Skeletal muscle tissue (tissue), 4 donors: ENCODE data around the gene SLAMF7. TPM values are rescaled to one million over a fixed set of nuclear protein-coding genes. Genes with fewer than 3 reads are reported as not detected.

ENCODE experiments used
- H3K27ac ChIP-seq: one replicate; pipeline ENCODE4 v1.7.0; 2013; ENCODE audit warnings: mild to moderate bottlenecking, low read depth, low read length, inconsistent platforms
- H3K27me3 ChIP-seq, 3 donors: one replicate each; pipeline ENCODE4 v1.7.0; 2013; ENCODE audit warnings: low read length in 3 of 3; ENCODE audit not compliant: control insufficient read depth in 3 of 3, insufficient read depth in 3 of 3
- H3K36me3 ChIP-seq, 3 donors: one replicate each; pipeline ENCODE4 v1.7.0; 2013; ENCODE audit warnings: low read length in 3 of 3; ENCODE audit not compliant: control insufficient read depth in 3 of 3, insufficient read depth in 3 of 3
- H3K4me1 ChIP-seq, 3 donors: one replicate each; pipeline ENCODE4 v1.7.0; 2013; ENCODE audit warnings: low read length in 3 of 3, mild to moderate bottlenecking in 3 of 3; ENCODE audit not compliant: control insufficient read depth in 3 of 3, insufficient read depth in 3 of 3
- H3K4me3 ChIP-seq, 3 donors: one replicate each; pipeline ENCODE4 v1.7.0; 2013; ENCODE audit warnings: low read length in 3 of 3
- H3K9ac ChIP-seq, 3 donors: one replicate each; pipeline ENCODE4 v1.7.0; 2013; ENCODE audit warnings: low read length in 3 of 3, mild to moderate bottlenecking in 3 of 3, moderate library complexity in 2 of 3, low read depth in 1 of 3
- H3K9me3 ChIP-seq, 3 donors: one replicate each; pipeline ENCODE4 v1.7.0; 2013; ENCODE audit warnings: low read length in 3 of 3; ENCODE audit not compliant: control insufficient read depth in 3 of 3
- total RNA-seq: library from RNA; depleted of rRNA; stranded (reverse); fragments of >200 nt; gene quantifications from one replicate; pipeline ENCODE4 v1.2.3, GENCODE V29; 2014
- donor health status: Osteomylitis.

SLAMF7 gene
- total RNA-seq, 1 donor from 2014 or later, result 0.52 TPM

- Histone ChIP-seq H3K4me3 (no peak overlapping the region), H3K27ac (no peak overlapping the region), H3K36me3 (no peaks in the 10 kb centered on the region), H3K9me3 (no peaks in the 10 kb centered on the region), H3K4me1 (no peaks in the 10 kb centered on the region), H3K27me3 (no peaks in the 10 kb centered on the region), H3K9ac (no peak overlapping the region)
These were observed 60.6 kb downstream of the SLAMF7 start for GRCh38 chr1:160799641-160800040.

- no peaks in the 10 kb centered on the region for H3K27me3 ChIP-seq
- no peaks in the 10 kb centered on the region for H3K4me1 ChIP-seq
- H3K27ac ChIP-seq, result no peak overlapping the region
- no peaks in the 10 kb centered on the region for H3K36me3 ChIP-seq
- H3K9me3 ChIP-seq, result no peaks in the 10 kb centered on the region
- H3K4me3 ChIP-seq, result no peak overlapping the region
- no peak overlapping the region for H3K9ac ChIP-seq
These were observed 61.1 kb downstream of the SLAMF7 start for GRCh38 chr1:160800142-160800541.

GRCh38 chr1:160800645-160801408 is 61.8 kb downstream of the SLAMF7 start:
- no peaks in the 10 kb centered on the region for H3K9me3 ChIP-seq
- H3K4me3 ChIP-seq, result no peak overlapping the region
- no peak overlapping the region for H3K9ac ChIP-seq
- H3K36me3 ChIP-seq, result no peaks in the 10 kb centered on the region
- H3K27ac ChIP-seq, result no peak overlapping the region
- no peaks in the 10 kb centered on the region for H3K27me3 ChIP-seq
- H3K4me1 ChIP-seq, result no peaks in the 10 kb centered on the region

GRCh38 chr1:160801836-160802580 is 63.0 kb downstream of the SLAMF7 start:
- H3K4me1 ChIP-seq, result no peaks in the 10 kb centered on the region
- no peak overlapping the region for H3K27ac ChIP-seq
- H3K4me3 ChIP-seq, result no peak overlapping the region
- H3K9ac ChIP-seq, result no peak overlapping the region
- no peaks in the 10 kb centered on the region for H3K36me3 ChIP-seq
- H3K27me3 ChIP-seq, result no peaks in the 10 kb centered on the region
- H3K9me3 ChIP-seq, result peaks cover 0 to 5% (median 0%) of the 10 kb centered on the region in 3 donors

Other genes with a start within 250 kb of the SLAMF7 start
- 0.52 TPM for gene SLAMF6, start 216.0 kb upstream of the SLAMF7 start, total RNA-seq
- gene CD84, start 159.8 kb upstream of the SLAMF7 start, total RNA-seq, result 3.1 TPM
- gene SLAMF1, start 92.2 kb upstream of the SLAMF7 start, total RNA-seq, result not detected
- 5.2 TPM for gene CD48, start 27.4 kb upstream of the SLAMF7 start, total RNA-seq
- gene LY9, start 56.9 kb downstream of the SLAMF7 start, total RNA-seq, result not detected
- 1.6 TPM for gene CD244, start 123.6 kb downstream of the SLAMF7 start, total RNA-seq
- not detected for gene ITLN1, start 145.9 kb downstream of the SLAMF7 start, total RNA-seq
- gene ITLN2, start 215.6 kb downstream of the SLAMF7 start, total RNA-seq, result not detected